ENCODE measurements around the gene PMPCA. TPM values are rescaled to one million over a fixed set of nuclear protein-coding genes. Genes with fewer than 3 reads are reported as not detected.

Gene PMPCA, protein sequence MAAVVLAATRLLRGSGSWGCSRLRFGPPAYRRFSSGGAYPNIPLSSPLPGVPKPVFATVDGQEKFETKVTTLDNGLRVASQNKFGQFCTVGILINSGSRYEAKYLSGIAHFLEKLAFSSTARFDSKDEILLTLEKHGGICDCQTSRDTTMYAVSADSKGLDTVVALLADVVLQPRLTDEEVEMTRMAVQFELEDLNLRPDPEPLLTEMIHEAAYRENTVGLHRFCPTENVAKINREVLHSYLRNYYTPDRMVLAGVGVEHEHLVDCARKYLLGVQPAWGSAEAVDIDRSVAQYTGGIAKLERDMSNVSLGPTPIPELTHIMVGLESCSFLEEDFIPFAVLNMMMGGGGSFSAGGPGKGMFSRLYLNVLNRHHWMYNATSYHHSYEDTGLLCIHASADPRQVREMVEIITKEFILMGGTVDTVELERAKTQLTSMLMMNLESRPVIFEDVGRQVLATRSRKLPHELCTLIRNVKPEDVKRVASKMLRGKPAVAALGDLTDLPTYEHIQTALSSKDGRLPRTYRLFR
- 75.7 and 88.4 TPM in 2 replicates for total RNA-seq (2016; rRNA removed; fragmentation: Illumina TruSeq; extraction: Trizol)
- total RNA-seq (2016; cell fraction: cytosol; rRNA removed; fragmentation: Illumina TruSeq; extraction: Trizol; ENCODE audit: low read depth): 14.1 and 15.7 TPM in 2 replicates
- 70.5 and 92.4 TPM in 2 replicates for total RNA-seq (2016; cell fraction: insoluble cytoplasmic fraction; rRNA removed; fragmentation: Illumina TruSeq; extraction: Trizol)
- total RNA-seq (2016; cell fraction: membrane; rRNA removed; fragmentation: Illumina TruSeq; extraction: Trizol): 21.9 and 22.0 TPM in 2 replicates
- 58.2 and 62.3 TPM in 2 replicates for total RNA-seq (2016; cell fraction: nucleus; rRNA removed; fragmentation: Illumina TruSeq; extraction: Trizol)
- 70.2 and 80.2 TPM in 2 replicates for polyA plus RNA-seq (2011; rRNA removed)
- polyA plus RNA-seq (2011; cell fraction: cytosol; rRNA removed): 44.9 and 55.2 TPM in 2 replicates
- polyA plus RNA-seq (2011; cell fraction: nucleus; rRNA removed): 206 and 222 TPM in 2 replicates
- polyA plus RNA-seq (2012): 41.5 and 108 TPM in 2 replicates
- polyA plus RNA-seq (2016; cell fraction: cytosol; fragmentation: Illumina TruSeq; extraction: Trizol; ENCODE audit: low read depth): 10.1 and 10.7 TPM in 2 replicates
- 86.9 and 90.6 TPM in 2 replicates for polyA plus RNA-seq (2016; cell fraction: insoluble cytoplasmic fraction; fragmentation: Illumina TruSeq; extraction: Trizol; ENCODE audit: low read depth)
- 13.3 and 15.7 TPM in 2 replicates for polyA plus RNA-seq (2016; cell fraction: membrane; fragmentation: Illumina TruSeq; extraction: Trizol; ENCODE audit: low read depth)
- 114 and 129 TPM in 2 replicates for polyA plus RNA-seq (2016; cell fraction: nucleus; fragmentation: Illumina TruSeq; extraction: Trizol; ENCODE audit: insufficient read depth, low read depth)
- polyA minus RNA-seq (2011; rRNA and poly(A)+ RNA removed; ENCODE audit: low replicate concordance): 57.2 and 74.5 TPM in 2 replicates
- polyA minus RNA-seq (2011; cell fraction: cytosol; rRNA and poly(A)+ RNA removed): 22.3 and 23.8 TPM in 2 replicates
- polyA minus RNA-seq (2011; cell fraction: nucleus; rRNA and poly(A)+ RNA removed): 42.0 and 54.2 TPM in 2 replicates
- percentile 79 among the genes with signal in this experiment for Bru-seq, nascent RNA
- BruChase-seq, experiment 1, labeled RNA remaining after a 6-hour chase: percentile 92 among the genes with signal in this experiment
- BruChase-seq, experiment 2, labeled RNA remaining after a 2-hour chase: percentile 88 among the genes with signal in this experiment
- long read RNA-seq, experiment 1, transcript PMPCA-201 (13 exons, 2,174 nt): major isoform, 204 of 237 reads
- long read RNA-seq, experiment 1, partial matches to known transcripts: 19 of 237 reads
- long read RNA-seq, experiment 1, other reads (novel, unspliced or antisense): 13 of 237 reads
- long read RNA-seq, experiment 2, transcript PMPCA-201 (13 exons, 2,174 nt): major isoform, 61 of 154 reads
- long read RNA-seq, experiment 2, partial matches to known transcripts: 40 of 154 reads
- long read RNA-seq, experiment 2, other reads (novel, unspliced or antisense): 51 of 154 reads

GRCh38 chr9:136410500-136411287 lies at the start of gene PMPCA, which contains the start of gene ENTR1:
PMPCA (plus strand) TSS chr9:136410658; CDS start chr9:136410669, 11 bp downstream.
ENTR1 (minus strand) TSS chr9:136410614; CDS start chr9:136410397, 217 bp downstream.
- H3K36me3 ChIP-seq (replicated peaks in 1 of 2; ENCODE audit: control insufficient read depth in 1 of 2, insufficient read depth in 2 of 2, low read length in 2 of 2): peaks cover 22 to 46% of the 10 kb centered on the region in 2 experiments
- FAIRE-seq (no peak), DNase-seq (ENCODE audit: low spot score) (peak; percentile 71), ATAC-seq (peak; percentile 81)
- peaks cover 36% of the 10 kb centered on the region for H3K4me1 ChIP-seq (ENCODE audit: insufficient read depth, low read length)
- intact Hi-C loops (cut with micrococcal nuclease; ENCODE audit: unreplicated experiment) (no loop called here), in situ Hi-C loops (cut with HindIII; ENCODE audit: extremely low pct_ligation_motif_present, low pct_unique_long_range_greater_than_20kb) (no loop called here)
- no peaks in the 10 kb centered on the region for H3K9me3 ChIP-seq (ENCODE audit: low read length)
- H3K27me3 ChIP-seq (ENCODE audit: control insufficient read depth in 1 of 2, insufficient read depth in 2 of 2, low read length in 2 of 2): no peaks in the 10 kb centered on the region; a peak in 1 of 5 replicates
- WGBS (ENCODE audit: low lambda C conversion rate): 1% methylated on average over 15 of the region's 83 CpGs
- peaks cover 8% of the 10 kb centered on the region for H4K20me1 ChIP-seq (ENCODE audit: insufficient read depth, low read length)
- H3K27ac ChIP-seq (ENCODE audit: extremely low read length, insufficient read depth, low read length): peak within 1 kb of the TSS; percentile 75
- peak within 1 kb of the TSS; percentile 70 to 99 (median 89) for H3K4me3 ChIP-seq (replicated peaks in 1 of 3; ENCODE audit: insufficient read depth in 1 of 3, low read depth in 2 of 3, low read length in 3 of 3)
- H2AFZ ChIP-seq (ENCODE audit: low read length): no peak within 1 kb of the TSS
- CTCF ChIA-PET (ENCODE audit: low intra/inter-chr PET ratio, low total read pairs): no interaction called here
- peak within 1 kb of the TSS; percentile 95 for H3K4me2 ChIP-seq (ENCODE audit: low read depth, low read length)
- no TSS peak for BruUV-seq (replicated peaks)
- H3K9ac ChIP-seq (ENCODE audit: insufficient read depth, low read depth, low read length): peak within 1 kb of the TSS; percentile 90
- POLR2A ChIA-PET: interaction anchor here (0.7 to 2.4 kb wide), 5 partner anchors 10 to 54 kb away, joined by 3 to 16 read pairs (median 3); partner anchors contain the start of genes CARD9, DNLZ and SNAPC4
- peaks cover 49% of the 10 kb centered on the region for H3K79me2 ChIP-seq (ENCODE audit: insufficient read depth, low read length)
- TF ChIP-seq HBP1 (CRISPR knock-in tag; IDR thresholded peaks at IDR 0.05; ENCODE audit: low read depth) (peak; percentile 92), ATAD3A (CRISPR knock-in tag; IDR thresholded peaks at IDR 0.05) (no peak), HNRNPLL (IDR thresholded peaks at IDR 0.05; ENCODE audit: low read depth, low read length, poor library complexity, severe bottlenecking) (no peak), ZNF44 (CRISPR knock-in tag; IDR thresholded peaks at IDR 0.05) (no peak), BRF2 (CRISPR knock-in tag; IDR thresholded peaks at IDR 0.05) (no peak), PRPF4 (IDR thresholded peaks at IDR 0.05; ENCODE audit: low read depth, low read length, poor library complexity, severe bottlenecking) (no peak), ZNF563 (CRISPR knock-in tag; IDR thresholded peaks at IDR 0.05) (no peak), ZSCAN25 (CRISPR knock-in tag; IDR thresholded peaks at IDR 0.05) (0 out of 2 replicates have a peak, but pooled peaks have one; percentile 22), KLF11 (CRISPR knock-in tag; IDR thresholded peaks at IDR 0.05) (no peak), GTF3A (CRISPR knock-in tag; conservative IDR thresholded peaks at IDR 0.05) (no peak; the same call in 1 of the 2 replicates), MEIS2 (CRISPR knock-in tag; IDR thresholded peaks at IDR 0.05) (no peak), ZBTB34 (CRISPR knock-in tag; IDR thresholded peaks at IDR 0.05) (no peak)

Measured in HepG2 (cell line).